DND-41 (cell line): ENCODE data around the gene PTPRK.

Experiments used
- ATAC-seq: fragments of 200-7000 bp; cut with Tn5 transposase; 3 replicates; pipeline ENCODE4 v1.9.1; 2021; ENCODE audit warnings: low read depth; ENCODE audit not compliant: insufficient read depth
- DNase-seq: peaks from one replicate; pipeline ENCODE4 v3.0.0-alpha.2; 2020
- H2AFZ ChIP-seq: 2 replicates; pipeline ENCODE4 v1.6.0; 2012; ENCODE audit warnings: low read depth, low read length
- H3K27ac ChIP-seq: 2 replicates; pipeline ENCODE4 v1.5.1; 2012; ENCODE audit warnings: low read length, inconsistent platforms
- H3K27me3 ChIP-seq: fragments of 200-600 bp; sonication (generic); 2 replicates; pipeline ENCODE4 v1.6.0; 2012; ENCODE audit warnings: low read length, mild to moderate bottlenecking, inconsistent platforms; ENCODE audit not compliant: insufficient read depth, poor library complexity
- H3K36me3 ChIP-seq: 2 replicates; pipeline ENCODE4 v1.5.1; 2012; ENCODE audit warnings: low read length, inconsistent platforms; ENCODE audit not compliant: insufficient read depth
- H3K4me1 ChIP-seq: 2 replicates; pipeline ENCODE4 v1.5.1; 2012; ENCODE audit warnings: mild to moderate bottlenecking, low read length; ENCODE audit not compliant: insufficient read depth
- H3K4me2 ChIP-seq: 2 replicates; pipeline ENCODE4 v1.6.0; 2012; ENCODE audit warnings: mild to moderate bottlenecking, moderate library complexity, low read length, inconsistent platforms; ENCODE audit not compliant: insufficient read depth
- H3K4me3 ChIP-seq, 2 experiments: fragments of 200-600 bp in 1 of 2; shearing (Covaris generic) in 1 of 2; 2 replicates each; pipeline ENCODE4 v1.5.1; 2012 to 2016; ENCODE audit warnings: inconsistent platforms in 2 of 2, low read length in 2 of 2, mild to moderate bottlenecking in 2 of 2, low read depth in 1 of 2, moderate library complexity in 1 of 2
- H3K79me2 ChIP-seq: 2 replicates; pipeline ENCODE4 v1.6.0; 2012; ENCODE audit warnings: low read length, inconsistent platforms; ENCODE audit not compliant: insufficient read depth
- H3K9ac ChIP-seq: 2 replicates; pipeline ENCODE4 v1.6.0; 2012; ENCODE audit warnings: low read depth, mild to moderate bottlenecking, inconsistent platforms, low read length, moderate library complexity
- H3K9me3 ChIP-seq: 2 replicates; pipeline ENCODE4 v1.5.1; 2012; ENCODE audit warnings: low read length, moderate library complexity, mild to moderate bottlenecking, inconsistent platforms; ENCODE audit not compliant: insufficient read depth, severe bottlenecking
- H4K20me1 ChIP-seq: 2 replicates; pipeline ENCODE4 v1.6.0; 2012; ENCODE audit warnings: low read length; ENCODE audit not compliant: insufficient read depth
- CTCF ChIP-seq: IDR thresholded peaks from 2 replicates; pipeline ENCODE4 v1.5.1; 2012; ENCODE audit warnings: borderline replicate concordance, low read length, moderate library complexity, mild to moderate bottlenecking; ENCODE audit not compliant: poor library complexity, severe bottlenecking; ENCODE audit errors: extremely low read depth
- EZH2 ChIP-seq: IDR thresholded peaks from 3 replicates; pipeline ENCODE4 v1.6.1; 2012; ENCODE audit warnings: borderline replicate concordance, low read depth, mild to moderate bottlenecking, moderate library complexity, low read length, inconsistent platforms; ENCODE audit not compliant: severe bottlenecking

Gene PTPRK

DNA sequence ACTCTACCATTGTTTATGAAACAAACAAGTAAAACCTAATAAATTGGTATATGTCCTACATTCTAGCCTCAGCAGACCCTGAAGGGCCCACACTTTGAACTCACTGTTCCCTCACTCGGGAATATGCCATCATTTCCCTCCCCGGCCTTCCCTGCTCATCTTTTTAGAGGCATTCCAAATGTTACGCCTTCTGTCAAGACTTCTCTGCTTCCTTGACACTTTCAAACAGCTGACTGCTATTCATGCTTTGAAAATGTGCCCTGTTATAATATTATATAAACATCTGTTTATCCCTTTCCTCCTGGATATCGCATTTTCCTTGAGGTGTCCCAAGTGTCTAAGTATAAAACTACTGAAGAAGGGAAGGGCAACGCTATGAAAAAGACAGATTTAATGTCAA, 370.0 kb downstream of the PTPRK start:
- H3K4me3 ChIP-seq = no peak overlapping the region
- no peak for DNase-seq
- no peak overlapping the region for H2AFZ ChIP-seq
- no peaks in the 10 kb centered on the region for H3K36me3 ChIP-seq
- no peak overlapping the region for H3K4me2 ChIP-seq
- H3K79me2 ChIP-seq = no peaks in the 10 kb centered on the region
- ATAC-seq = no peak
- no peaks in the 10 kb centered on the region for H3K27me3 ChIP-seq
- no peaks in the 10 kb centered on the region for H4K20me1 ChIP-seq
- H3K4me1 ChIP-seq = no peaks in the 10 kb centered on the region
- no peak for TF ChIP-seq EZH2
- no peak for TF ChIP-seq CTCF
- H3K27ac ChIP-seq = no peak overlapping the region
- H3K9ac ChIP-seq = no peak overlapping the region
- H3K9me3 ChIP-seq = no peaks in the 10 kb centered on the region

DNA sequence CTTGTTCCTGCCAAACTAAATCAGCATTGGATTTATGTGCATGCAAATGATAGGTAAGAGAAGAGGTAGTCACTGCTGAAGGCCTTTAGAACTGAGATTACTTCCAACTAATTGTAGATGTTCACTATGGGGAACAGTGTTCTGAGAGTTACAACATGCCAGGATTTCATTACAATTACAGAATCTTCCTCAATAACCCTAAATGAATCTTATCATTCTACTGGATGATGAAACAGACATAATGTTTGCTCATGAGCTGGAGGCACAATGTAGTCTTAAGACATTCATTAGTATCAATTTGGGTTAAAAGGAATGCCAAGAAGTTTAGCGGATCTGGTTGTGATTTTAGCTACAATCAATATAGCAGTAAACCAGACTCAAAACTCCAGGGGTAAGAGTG, 370.6 kb downstream of the PTPRK start:
- ATAC-seq = no peak
- Histone ChIP-seq H2AFZ (no peak overlapping the region), H3K27ac (no peak overlapping the region), H3K79me2 (no peaks in the 10 kb centered on the region), H3K27me3 (no peaks in the 10 kb centered on the region), H3K4me1 (no peaks in the 10 kb centered on the region), H4K20me1 (no peaks in the 10 kb centered on the region), H3K36me3 (no peaks in the 10 kb centered on the region), H3K4me2 (no peak overlapping the region), H3K9me3 (no peaks in the 10 kb centered on the region), H3K4me3 (no peak overlapping the region), H3K9ac (no peak overlapping the region)
- DNase-seq = no peak
- TF ChIP-seq CTCF = no peak
- no peak for TF ChIP-seq EZH2

GRCh38 chr6:128144320-128144719, 376.1 kb downstream of the PTPRK start:
- Histone ChIP-seq H3K9ac (no peak overlapping the region), H2AFZ (no peak overlapping the region), H3K36me3 (no peaks in the 10 kb centered on the region), H3K27me3 (no peaks in the 10 kb centered on the region), H3K4me1 (no peaks in the 10 kb centered on the region), H3K79me2 (no peaks in the 10 kb centered on the region), H3K4me3 (no peak overlapping the region), H3K4me2 (no peak overlapping the region), H3K27ac (no peak overlapping the region), H3K9me3 (no peaks in the 10 kb centered on the region), H4K20me1 (no peaks in the 10 kb centered on the region)
- DNase-seq (no peak), ATAC-seq (no peak)
- TF ChIP-seq EZH2 = no peak
- no peak for TF ChIP-seq CTCF

- H4K20me1 ChIP-seq = no peaks in the 10 kb centered on the region
- no peak overlapping the region for H3K4me2 ChIP-seq
- no peaks in the 10 kb centered on the region for H3K36me3 ChIP-seq
- no peak overlapping the region for H2AFZ ChIP-seq
- H3K27me3 ChIP-seq = no peaks in the 10 kb centered on the region
- no peak overlapping the region for H3K27ac ChIP-seq
- no peaks in the 10 kb centered on the region for H3K79me2 ChIP-seq
- no peak for TF ChIP-seq EZH2
- no peak for TF ChIP-seq CTCF
- H3K9ac ChIP-seq = no peak overlapping the region
- ATAC-seq = no peak
- no peak for DNase-seq
- H3K4me3 ChIP-seq = no peak overlapping the region
- no peaks in the 10 kb centered on the region for H3K4me1 ChIP-seq
- no peaks in the 10 kb centered on the region for H3K9me3 ChIP-seq
These were observed 378.5 kb downstream of the PTPRK start for GRCh38 chr6:128141932-128142331.
